DND-41 (cell line): Measurements from ENCODE around the gene NDUFV2.
"Not testable (repeated sequence)": the region's sequence is repeated elsewhere in the genome, so short reads cannot be mapped to it uniquely, and the experiment has no call there.

Experiments used
- CTCF ChIP-seq: IDR thresholded peaks from 2 replicates; pipeline ENCODE4 v1.5.1; 2012; ENCODE audit warnings: borderline replicate concordance, low read length, moderate library complexity, mild to moderate bottlenecking; ENCODE audit not compliant: poor library complexity, severe bottlenecking; ENCODE audit errors: extremely low read depth
- EZH2 ChIP-seq: IDR thresholded peaks from 3 replicates; pipeline ENCODE4 v1.6.1; 2012; ENCODE audit warnings: borderline replicate concordance, low read depth, mild to moderate bottlenecking, moderate library complexity, low read length, inconsistent platforms; ENCODE audit not compliant: severe bottlenecking

GRCh38 chr18:9165883-9166282, 63.4 kb downstream of the NDUFV2 start:
- TF ChIP-seq EZH2, CTCF: not testable (repeated sequence)
